GM18505 (cell line): Measurements from ENCODE around the gene AFAP1.

ENCODE experiments used
- ATAC-seq: cut with Tn5 transposase; IDR thresholded peaks from one replicate; pipeline ENCODE4 v1.9.1; 2021; ENCODE audit not compliant: unreplicated experiment
- POLR2A ChIP-seq: IDR thresholded peaks from 4 replicates; pipeline ENCODE4 v1.6.1; 2011; ENCODE audit warnings: borderline replicate concordance; ENCODE audit not compliant: insufficient read depth, insufficient read length; ENCODE audit errors: extremely low read depth

The AFAP1 gene

DNA sequence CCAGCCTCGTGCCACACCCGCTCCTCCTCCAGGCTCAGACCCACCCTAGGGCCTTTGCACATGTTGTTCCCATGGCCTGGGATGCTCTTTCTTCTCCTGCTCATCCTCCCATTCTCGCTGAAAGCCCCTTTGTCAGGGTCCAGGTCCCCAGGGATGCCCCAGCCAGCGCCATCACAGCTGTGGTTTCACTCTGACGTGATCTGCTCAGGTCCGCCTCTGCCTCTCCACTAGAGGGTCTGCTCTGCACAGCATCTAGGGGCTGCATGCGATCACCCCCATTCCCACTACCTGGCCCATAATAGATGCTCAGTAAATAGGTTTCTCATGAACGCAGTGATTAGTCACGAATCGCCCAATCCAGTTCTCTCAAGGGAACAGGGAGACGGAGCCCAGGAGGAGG lies 222.5 kb downstream of the AFAP1 start:
- no peak for ATAC-seq
- no peak for TF ChIP-seq POLR2A

DNA sequence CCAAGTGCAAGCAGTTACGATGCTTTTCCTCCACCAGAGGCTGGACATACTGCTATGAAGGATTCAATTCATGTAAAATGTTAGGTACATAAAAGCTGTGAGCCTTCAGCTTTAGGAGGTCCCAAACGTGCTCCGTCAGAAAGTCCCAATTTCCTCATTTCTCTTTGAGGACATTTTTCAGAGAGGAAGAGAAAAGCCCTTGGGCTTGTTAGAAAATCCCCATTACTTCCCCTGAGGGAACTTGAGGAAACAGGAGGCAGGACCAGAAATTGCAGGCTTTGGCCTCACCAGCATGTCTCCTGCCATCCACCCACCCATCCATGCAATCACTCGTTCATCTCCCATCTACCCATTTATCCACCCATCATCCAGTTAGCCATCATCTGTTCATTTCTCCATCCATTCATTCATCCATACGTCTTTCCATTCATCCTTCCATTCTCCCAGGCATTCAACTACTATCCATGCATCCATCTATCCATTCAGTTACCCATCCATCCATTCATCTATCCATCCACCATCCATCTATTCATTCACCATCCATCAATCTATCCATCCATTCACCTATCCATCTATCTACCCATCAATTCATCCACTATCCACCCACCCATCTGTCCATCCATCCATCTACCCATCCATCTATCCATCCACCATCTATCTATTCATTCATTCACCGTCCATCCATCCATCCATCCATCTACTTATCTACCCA lies 223.5 kb downstream of the AFAP1 start:
- no peak for TF ChIP-seq POLR2A
- no peak for ATAC-seq

DNA sequence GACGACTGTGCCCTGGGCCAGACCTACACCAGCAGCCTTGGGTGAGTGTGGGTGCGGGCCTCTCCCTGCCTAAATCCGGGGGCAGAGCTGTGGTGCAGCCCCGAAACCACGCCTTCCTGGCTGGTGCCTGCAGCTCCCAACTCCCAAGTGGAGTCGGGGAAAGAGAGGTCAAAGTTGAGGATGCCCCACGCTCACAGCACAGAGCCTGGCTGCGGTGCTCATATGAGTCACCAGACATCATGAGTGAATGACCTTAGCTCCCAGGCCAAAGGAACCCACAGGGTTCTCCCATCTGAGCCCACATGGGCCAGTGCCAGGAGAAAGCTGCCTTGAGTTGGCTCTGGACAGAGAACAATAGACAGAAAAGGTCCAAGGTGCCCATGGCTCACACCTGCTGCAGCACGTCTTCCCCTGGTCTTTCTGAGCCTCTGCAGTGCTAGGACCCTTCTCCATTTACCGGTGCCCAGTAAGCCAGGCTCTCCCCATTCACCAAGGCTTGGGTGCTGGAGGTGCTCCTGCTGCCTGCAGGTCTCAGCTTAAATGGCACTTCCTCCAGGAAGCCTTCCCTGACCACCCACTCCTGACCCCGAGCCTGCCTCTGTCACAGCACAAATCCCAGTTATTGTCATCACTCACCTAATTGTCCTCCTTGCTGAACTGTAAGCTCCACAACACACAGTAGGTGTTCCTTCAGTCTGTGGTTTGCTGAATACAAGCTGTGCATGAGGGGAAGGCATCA lies 224.2 kb downstream of the AFAP1 start:
- no peak for ATAC-seq
- TF ChIP-seq POLR2A = no peak

GRCh38 chr4:7714738-7715137 lies 224.9 kb downstream of the AFAP1 start:
- TF ChIP-seq POLR2A = no peak
- no peak for ATAC-seq

- no peak for TF ChIP-seq POLR2A
- ATAC-seq = no peak
These were observed 225.5 kb downstream of the AFAP1 start for GRCh38 chr4:7714176-7714575.

- no peak for ATAC-seq
- no peak for TF ChIP-seq POLR2A
These were observed 225.9 kb downstream of the AFAP1 start for GRCh38 chr4:7713757-7714156.

DNA sequence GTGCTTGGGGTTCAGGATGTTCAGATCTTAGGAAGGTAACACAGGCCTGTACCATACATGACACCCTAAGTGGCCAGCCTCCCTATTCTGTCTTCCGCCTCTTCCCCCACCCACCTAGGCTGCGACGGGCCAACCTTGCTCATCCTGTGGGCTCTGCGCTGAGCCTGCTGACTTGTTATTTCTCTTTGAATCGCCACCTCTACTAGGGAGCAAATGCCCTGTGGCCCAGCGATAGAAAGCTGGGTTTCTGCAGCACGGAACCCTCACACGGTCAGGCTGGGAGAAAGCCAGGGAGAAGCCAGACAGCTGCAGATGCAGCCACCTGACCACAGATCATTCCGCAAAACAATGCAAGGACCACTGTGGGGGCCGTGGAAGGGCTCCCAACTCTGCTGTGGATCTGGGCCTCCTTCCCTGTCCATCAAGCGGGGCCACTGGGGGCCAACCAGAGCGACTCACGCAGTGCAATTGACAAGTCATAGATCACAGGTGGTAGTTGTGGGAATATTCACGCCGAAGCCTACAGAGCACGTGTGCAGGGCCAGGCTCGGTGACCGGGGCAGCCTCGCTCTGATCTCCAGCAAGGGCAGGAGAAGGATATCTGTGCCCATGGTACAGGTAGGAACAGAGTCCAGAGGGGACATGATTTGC lies 227.5 kb downstream of the AFAP1 start:
- ATAC-seq = no peak
- no peak for TF ChIP-seq POLR2A

DNA sequence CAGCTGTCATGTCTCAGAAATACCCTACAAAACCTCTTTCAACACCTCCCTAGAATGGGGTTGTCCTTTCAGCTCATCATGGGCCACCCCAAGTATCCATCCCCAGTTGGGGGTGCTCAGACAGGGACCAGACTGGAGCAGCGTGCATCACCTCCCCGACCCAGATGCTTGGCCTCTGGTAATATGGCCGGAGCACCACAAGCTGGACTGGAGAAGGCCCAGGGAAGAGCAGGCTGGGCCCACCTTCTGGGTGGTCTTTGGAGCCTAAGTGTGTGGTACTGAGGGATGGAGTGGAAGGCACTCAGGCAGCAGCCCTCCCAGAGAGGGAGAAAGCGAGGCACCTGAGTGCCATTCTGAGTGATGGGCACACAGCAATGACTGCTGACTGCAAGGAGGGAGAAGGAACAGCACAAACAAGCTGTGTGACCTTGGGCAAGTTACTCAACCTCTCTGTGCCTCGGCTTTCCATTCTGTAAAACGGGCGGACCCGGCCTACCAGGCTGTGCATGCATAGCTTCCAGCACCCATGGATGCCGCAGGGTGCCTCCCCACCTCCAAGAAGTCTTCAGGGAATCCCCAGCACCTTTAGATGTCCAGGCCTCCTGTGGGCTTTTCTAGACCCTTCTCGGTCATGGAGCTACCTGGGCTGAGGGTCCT lies 228.2 kb downstream of the AFAP1 start:
- no peak for ATAC-seq
- TF ChIP-seq POLR2A = no peak

- no peak for TF ChIP-seq POLR2A
- ATAC-seq = no peak
These were observed 228.9 kb downstream of the AFAP1 start for GRCh38 chr4:7710576-7711306.

- ATAC-seq = no peak
These were observed 229.5 kb downstream of the AFAP1 start for GRCh38 chr4:7710126-7710525.

DNA sequence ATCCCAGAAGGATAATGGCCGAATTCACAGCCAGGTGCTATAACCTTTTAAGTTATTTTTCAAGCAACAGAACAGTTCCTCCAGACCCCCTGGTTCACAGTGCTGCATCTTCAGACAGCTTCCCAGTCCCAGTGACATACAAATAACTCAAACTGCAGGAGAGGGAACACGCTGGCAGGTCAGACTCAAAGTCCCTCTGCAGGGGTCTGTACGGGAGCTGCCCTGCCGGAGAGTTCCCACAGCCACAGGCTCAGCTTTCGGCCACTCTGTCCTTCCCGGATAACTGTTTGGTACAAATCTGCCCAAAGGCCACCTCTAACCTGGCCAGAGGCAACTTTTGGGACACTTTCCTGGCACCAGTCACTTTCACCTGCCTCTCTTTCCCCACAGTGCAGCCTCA lies 230.2 kb downstream of the AFAP1 start:
- ATAC-seq = no peak
- no peak for TF ChIP-seq POLR2A

More at GRCh38 chr4:7710126-7710525, 229.5 kb downstream of the AFAP1 start:
- no peak for TF ChIP-seq POLR2A

GRCh38 chr4:7708981-7709380 lies 230.7 kb downstream of the AFAP1 start:
- TF ChIP-seq POLR2A = no peak
- no peak for ATAC-seq
